D341Med (cell line): ENCODE results near the gene DHCR24.
"Not testable (repeated sequence)": the region's sequence is repeated elsewhere in the genome, so short reads cannot be mapped to it uniquely, and the experiment has no call there.

Source experiments
- DNase-seq: peaks from one replicate; pipeline ENCODE4 v3.0.0; 2012; ENCODE audit warnings: low spot score

The DHCR24 gene

DNA sequence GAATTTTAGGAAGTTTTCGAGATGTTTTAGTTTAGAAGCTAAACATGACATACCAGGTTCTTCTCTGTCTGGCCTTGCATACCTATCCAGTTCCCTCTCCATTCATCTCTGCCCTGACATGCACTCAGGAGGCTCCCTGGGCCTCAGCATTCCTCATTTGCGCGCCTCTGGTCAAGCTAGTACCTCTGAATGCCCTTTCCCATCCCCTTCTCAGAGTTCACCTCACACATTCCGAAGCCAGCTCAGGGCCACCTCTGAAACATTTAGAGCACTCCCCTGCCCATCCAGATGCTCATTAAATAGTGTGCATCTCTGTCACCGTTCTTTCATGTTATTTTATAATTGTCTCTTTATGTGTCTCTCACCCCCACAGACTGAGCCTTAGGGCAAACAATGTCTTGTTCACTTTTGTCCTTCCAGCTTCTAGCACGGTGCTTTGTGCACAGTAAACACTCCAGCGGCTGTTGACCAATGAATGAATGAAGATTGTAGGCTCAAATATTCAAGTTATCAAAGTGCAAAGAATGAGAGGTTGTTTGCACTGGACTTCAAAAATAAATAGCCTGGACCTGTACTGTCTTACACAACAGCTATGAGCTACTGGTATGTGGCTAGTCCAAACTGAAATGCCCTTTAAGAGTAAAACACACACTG is 1.2 kb upstream of the DHCR24 start:
- no peak for DNase-seq

- DNase-seq: no peak
These were observed 673 bp upstream of the DHCR24 start for GRCh38 chr1:54887665-54888071.

GRCh38 chr1:54885807-54886723 is 930 bp downstream of the DHCR24 start:
- peak; percentile 55 for DNase-seq

DNA sequence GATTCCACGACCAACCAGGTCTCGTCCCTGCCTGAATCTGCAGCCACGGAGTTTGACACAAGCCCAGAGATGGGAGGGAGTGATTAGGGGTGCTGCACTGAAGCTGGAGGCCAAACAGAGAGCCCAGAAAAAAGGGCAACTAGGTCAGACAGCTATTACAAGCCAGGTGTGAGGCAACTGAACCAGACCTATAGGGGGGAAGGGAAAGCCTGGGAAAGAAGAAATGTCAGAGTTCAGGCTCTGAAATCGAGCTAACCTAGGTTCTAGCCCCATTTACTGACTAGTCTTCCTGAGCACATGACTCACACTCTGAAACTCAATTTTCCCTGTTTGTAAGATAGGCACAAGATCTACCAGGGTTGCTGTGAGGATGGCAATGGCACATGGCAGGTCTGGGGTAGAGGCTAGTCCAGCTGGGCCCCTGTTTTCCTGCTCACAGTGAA is 1.7 kb downstream of the DHCR24 start:
- DNase-seq: no peak

- DNase-seq: no peak
These were observed 2.2 kb downstream of the DHCR24 start for GRCh38 chr1:54884768-54885167.

- DNase-seq: no peak
These were observed 2.8 kb downstream of the DHCR24 start for GRCh38 chr1:54884135-54884586.

DNA sequence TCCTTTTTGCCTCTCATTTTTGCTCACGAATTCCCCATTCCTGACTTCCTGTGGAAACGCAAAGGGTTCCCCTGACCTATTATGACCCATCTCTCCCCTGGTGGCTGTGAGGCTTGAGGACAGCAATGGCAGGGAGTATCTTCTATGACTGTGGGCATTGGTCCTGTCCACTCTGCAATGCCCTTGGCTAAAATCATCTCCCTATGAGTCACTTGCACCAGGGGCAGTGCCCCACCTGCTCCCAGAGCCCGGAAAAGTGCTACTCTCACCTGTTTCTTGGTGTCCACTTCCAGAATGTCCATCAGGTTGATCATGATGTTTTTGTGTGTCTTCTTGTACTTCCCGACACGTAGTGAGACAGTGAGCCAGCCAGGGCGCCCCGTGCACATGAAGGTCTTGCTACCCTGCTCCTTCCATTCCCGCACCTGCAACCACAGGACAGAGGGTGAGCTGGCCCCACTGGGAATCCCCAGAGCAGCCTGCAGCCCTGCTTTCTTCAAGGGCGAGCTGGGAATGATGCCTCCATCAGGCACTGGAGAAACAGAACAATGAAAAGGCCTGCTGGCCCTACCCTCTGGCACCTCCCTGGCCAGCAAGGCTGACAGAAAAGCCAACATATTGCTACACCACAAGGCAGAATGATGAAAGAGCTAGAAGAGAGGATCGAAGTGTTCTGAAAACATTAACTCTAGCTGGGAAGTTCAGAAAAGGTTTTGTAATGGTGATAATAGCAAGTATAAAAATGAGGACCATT is 3.5 kb downstream of the DHCR24 start:
- no peak for DNase-seq

GRCh38 chr1:54882519-54882918 is 4.5 kb downstream of the DHCR24 start:
- no peak for DNase-seq

- DNase-seq: not testable (repeated sequence)
These were observed 5.4 kb downstream of the DHCR24 start for GRCh38 chr1:54881604-54882003.

GRCh38 chr1:54879872-54880271 is 7.1 kb downstream of the DHCR24 start:
- DNase-seq: no peak

- DNase-seq: no peak
These were observed 10.2 kb downstream of the DHCR24 start for GRCh38 chr1:54876814-54877213.

DNA sequence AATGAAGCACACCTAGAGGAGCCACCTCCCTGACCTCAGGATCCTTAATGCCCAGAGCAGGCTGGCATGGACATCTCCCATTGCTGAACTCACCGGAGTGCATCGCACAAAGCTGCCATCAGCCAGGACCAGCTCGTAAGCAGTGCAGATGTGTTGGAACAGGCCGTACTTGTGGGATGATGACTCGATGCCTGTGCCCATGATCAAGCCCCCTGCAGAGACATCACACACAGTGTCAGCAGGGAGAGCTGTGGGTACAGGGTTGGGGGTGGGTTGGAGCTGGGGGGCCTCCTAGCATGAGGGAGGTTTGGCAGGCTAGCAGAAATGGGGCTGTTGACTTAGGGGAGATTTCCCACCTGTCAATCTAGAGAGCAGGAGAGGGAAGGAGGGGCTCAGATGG is 12.0 kb downstream of the DHCR24 start:
- no peak for DNase-seq

GRCh38 chr1:54874079-54874830 is 12.7 kb downstream of the DHCR24 start:
- DNase-seq: no peak

DNA sequence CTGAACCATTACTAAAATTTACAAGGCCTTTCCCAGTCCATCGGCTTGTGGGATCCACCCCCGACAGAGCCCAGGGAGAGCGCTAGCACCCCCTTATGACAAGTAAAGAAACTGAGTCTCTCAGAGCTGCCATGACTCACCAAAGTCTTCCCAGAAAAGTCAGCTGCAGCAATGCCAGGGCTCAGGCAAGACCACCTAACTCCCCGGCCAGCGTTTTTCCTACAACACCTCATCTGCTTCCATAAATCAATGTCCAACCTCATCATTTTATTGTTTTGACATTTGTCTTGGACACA is 15.0 kb downstream of the DHCR24 start:
- no peak for DNase-seq

DNA sequence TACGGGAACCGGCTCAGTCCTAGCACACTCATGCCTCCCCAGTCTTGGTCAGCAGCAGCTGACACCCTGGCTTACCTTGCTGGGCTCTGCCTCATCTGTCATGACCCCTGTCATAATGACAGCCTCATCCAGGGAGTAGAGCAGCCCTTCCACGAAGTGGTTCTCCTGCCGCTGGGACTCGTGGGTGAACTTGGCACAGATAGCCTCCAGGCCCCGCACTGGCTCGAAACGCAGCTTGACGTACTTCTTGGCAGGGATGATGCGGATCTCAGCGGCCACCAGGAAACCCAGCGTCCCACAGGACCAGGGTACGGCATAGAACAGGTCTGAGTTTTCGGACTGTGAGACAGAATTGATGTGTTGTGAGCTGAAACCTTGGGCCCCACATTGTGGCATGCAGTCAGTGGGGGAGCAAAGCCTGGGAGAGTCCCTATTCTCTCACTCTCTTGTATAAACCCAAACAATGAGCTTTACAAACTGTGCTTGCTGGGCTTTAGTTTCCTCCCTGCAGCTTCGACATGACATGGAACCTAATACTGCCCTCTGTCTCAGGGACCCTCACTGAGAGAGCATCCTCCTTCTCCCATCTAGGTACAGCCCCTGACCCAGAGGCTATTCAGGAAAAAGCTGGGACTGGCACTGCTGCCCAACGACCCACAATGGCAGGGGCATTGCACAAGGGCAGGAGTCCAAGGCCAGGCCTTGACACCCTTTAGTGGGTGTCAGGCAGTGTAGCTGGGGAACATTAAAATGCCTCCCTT is 15.5 kb downstream of the DHCR24 start:
- no peak for DNase-seq

DNA sequence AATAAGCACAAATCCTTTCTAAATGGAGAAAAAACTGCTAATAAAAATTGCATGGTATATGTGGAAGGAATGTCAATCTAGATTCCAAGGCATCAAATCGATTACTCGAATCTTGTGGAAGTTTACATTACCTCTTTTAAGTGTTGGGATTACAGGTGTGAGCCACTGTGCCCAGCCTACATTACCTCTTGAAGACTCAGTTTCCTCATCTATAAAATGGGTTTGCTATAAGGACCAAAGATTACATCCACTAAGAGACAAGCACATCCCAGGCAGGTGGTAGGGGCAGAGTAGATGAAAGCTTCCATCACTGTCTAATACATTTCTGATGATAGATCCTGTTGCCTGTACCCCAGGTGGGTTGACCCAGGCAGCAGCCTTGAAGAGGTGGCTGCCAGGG is 16.1 kb downstream of the DHCR24 start:
- no peak for DNase-seq

DNA sequence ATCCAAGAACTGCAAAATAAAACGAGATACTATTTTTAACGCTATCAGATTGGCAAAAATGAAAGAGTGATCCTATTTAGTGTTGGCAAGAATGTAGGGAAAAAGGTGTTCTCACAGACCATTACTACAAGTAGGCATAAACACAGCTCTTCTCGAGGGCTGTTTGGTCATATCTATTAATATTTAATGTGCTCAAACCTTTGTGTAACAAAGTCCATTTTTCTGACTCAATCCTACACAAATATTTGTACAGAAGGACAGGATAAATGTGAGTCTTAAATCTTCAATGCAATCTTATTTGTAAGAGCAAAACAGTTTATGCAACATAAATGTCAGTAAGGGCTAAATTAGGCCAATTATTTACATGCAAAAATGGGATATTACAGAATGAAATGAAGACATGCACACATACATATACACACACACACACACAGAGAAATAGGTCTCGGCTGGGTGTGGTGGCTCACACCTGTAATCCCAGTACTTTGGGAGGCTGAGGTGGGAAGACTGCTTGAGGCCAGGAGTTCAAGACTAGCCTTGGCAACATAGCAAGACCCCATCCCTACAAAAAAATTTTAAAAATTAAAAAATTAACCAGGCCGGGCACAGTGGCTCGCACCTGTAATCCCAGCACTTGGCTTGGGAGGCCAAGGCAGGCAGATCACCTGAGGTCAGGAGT is 17.7 kb downstream of the DHCR24 start:
- no peak for DNase-seq

DNA sequence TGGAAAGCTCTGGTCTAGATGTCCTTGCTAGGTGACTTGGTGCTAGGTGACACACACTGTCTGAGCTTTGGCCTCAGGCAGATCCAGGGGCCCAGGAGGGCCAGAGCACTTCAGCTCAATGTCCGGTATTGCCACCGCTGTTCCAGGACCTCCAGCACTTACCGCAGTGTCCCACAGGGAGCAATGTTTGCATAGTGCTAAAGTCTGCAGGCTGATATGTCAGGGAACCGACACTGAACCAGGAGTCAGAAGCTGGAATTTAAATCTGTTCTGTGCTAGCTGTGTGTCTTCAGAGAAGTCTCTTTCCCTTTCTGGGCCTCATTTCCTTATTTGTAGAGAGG is 19.3 kb downstream of the DHCR24 start:
- DNase-seq: no peak

DNA sequence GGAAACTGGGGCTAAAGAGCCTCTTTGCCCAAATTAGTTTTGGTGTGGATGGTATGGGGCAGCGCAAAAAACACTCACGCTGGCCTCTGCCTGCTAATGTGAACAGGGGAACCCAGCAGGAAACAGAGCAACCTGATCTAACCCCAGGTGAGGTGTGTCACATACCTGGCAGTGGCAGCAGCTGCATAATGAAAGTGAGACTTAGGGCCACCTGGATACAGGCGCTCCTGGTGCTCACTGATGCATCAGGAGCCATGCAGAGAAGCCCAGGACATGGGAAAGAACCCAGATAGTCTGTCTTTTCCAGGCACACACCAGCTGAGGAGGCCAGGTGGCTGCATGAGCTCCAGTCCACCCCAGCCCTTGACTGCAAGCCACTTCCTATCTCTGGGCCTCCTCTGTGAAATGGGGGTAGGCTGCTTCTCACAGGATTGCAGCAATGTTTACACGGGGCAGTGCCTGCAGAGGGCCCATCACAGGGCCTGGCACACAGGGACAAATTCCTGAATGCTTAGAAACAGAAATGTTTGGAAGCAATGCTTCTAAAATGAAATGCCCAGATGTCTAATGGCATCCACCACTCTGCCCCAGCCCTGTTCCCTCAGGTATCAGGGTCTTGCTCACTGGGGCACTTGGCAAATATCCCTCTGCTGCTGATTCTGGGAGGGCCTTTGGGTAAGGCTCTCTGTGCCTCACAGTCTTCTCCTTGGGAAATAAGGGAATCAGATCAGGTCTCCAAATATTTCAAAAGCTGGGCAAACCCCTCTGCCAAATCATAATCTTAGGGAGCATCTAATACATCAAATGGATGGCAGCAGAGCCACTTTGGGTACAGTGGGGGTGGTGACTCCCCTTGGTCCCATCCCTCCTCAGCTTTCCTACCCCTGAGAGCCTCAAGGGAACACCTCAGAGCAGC is 19.9 kb downstream of the DHCR24 start:
- peak; percentile 23 for DNase-seq
